ENCODE results near the gene INAFM1. TPM values are rescaled to one million over a fixed set of nuclear protein-coding genes. Genes with fewer than 3 reads are reported as not detected.

Gene INAFM1
- total and polyA plus RNA-seq, 9 of the 15 experiments (the other 6 are each of a cell fraction or from before 2014, with no cell fraction given): 0.71 to 30.9 (median 3.1) TPM

DNA sequence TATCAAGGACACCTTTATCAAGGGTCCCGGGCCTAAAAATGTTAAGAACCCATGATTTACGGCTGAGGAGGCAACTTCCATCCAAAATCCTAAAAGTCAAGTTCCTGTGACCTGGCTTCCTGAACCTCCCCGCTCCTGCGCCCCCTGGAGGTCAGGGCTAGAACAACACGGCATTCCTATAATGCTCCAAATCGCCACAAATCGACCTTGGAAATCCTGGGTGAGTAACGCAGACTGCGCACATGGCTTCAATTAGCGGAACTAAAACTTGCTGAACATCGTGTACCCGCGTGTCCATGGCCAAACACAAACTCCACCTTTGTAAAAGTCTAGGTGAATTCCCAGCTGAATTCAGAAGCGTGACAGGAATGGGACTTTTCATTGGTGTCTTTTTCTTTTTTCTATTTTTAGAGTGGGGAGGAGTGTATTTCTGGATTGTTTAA is 30.6 kb downstream of the INAFM1 start (continued):
- TF ChIP-seq EP400 (IDR thresholded peaks at IDR 0.05) (peak; percentile 72), FOXK2 (conservative IDR thresholded peaks at IDR 0.05 in 1 of 2, IDR thresholded peaks at IDR 0.05 in 1 of 2; ENCODE audit: low read depth in 2 of 2) (peak; percentile 52 to 63; a peak in 2 of 4 replicates), CC2D1A (IDR thresholded peaks at IDR 0.05) (no peak), RNF219 (CRISPR knock-in tag; IDR thresholded peaks at IDR 0.05) (no peak), VEZF1 (CRISPR knock-in tag; IDR thresholded peaks at IDR 0.05) (peak; percentile 13; the same call in 1 of the 2 replicates), TCF3 (CRISPR knock-in tag; IDR thresholded peaks at IDR 0.05) (no peak), MTA1 (IDR thresholded peaks at IDR 0.05; ENCODE audit: borderline replicate concordance) (peak; percentile 68; the same call in 1 of the 2 replicates), KDM2B (CRISPR knock-in tag; IDR thresholded peaks at IDR 0.05) (no peak), MAFG (tag; conservative IDR thresholded peaks at IDR 0.05) (0 out of 2 replicates have a peak, but pooled peaks have one; percentile 14), FOS (IDR thresholded peaks at IDR 0.05; ENCODE audit: extremely low read depth, insufficient read length) (no peak), ZNF766 (CRISPR knock-in tag; conservative IDR thresholded peaks at IDR 0.05) (0 out of 2 replicates have a peak, but pooled peaks have one; percentile 17), JUN (IDR thresholded peaks at IDR 0.05; ENCODE audit: borderline replicate concordance, low read depth, low read length) (0 out of 2 replicates have a peak, but pooled peaks have one; percentile 15), JUN (CRISPR knock-in tag; IDR thresholded peaks at IDR 0.05; ENCODE audit: borderline replicate concordance) (no peak), KHSRP (IDR thresholded peaks at IDR 0.05) (no peak), HMG20B (CRISPR knock-in tag; IDR thresholded peaks at IDR 0.05) (no peak), ZNF384 (IDR thresholded peaks at IDR 0.05; ENCODE audit: low read depth, low read length) (peak; percentile 32; the same call in 1 of the 2 replicates), JUND (IDR thresholded peaks at IDR 0.05; ENCODE audit: borderline replicate concordance, low read depth, low read length) (peak; percentile 43; the same call in 1 of the 2 replicates), JUND (tag; IDR thresholded peaks at IDR 0.05; ENCODE audit: borderline replicate concordance, low read depth, low read length) (peak; percentile 55; the same call in 1 of the 3 replicates), BRCA1 (IDR thresholded peaks at IDR 0.05) (no peak), BRCA1 (CRISPR knock-in tag; IDR thresholded peaks at IDR 0.05) (no peak), HMGN3 (IDR thresholded peaks at IDR 0.05; ENCODE audit: borderline replicate concordance, extremely low read depth, insufficient read length, low read depth, low read length) (no peak), ZKSCAN8 (CRISPR knock-in tag; IDR thresholded peaks at IDR 0.05) (no peak), NRF1 (conservative IDR thresholded peaks at IDR 0.05 in 1 of 2, IDR thresholded peaks at IDR 0.05 in 1 of 2) (peak; percentile 43 to 57; a peak in 3 of 4 replicates), RHOXF2B (CRISPR knock-in tag; conservative IDR thresholded peaks at IDR 0.05) (no peak), ARNT (IDR thresholded peaks at IDR 0.05) (0 out of 4 replicates have a peak, but pooled peaks of 1 of the 2 experiments have one; percentile 46), MTA3 (IDR thresholded peaks at IDR 0.05; ENCODE audit: borderline replicate concordance) (peak; percentile 42; the same call in 1 of the 2 replicates)
- TF ChIP-seq, protein P1, sequence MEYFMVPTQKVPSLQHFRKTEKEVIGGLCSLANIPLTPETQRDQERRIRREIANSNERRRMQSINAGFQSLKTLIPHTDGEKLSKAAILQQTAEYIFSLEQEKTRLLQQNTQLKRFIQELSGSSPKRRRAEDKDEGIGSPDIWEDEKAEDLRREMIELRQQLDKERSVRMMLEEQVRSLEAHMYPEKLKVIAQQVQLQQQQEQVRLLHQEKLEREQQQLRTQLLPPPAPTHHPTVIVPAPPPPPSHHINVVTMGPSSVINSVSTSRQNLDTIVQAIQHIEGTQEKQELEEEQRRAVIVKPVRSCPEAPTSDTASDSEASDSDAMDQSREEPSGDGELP (CRISPR knock-in tag; IDR thresholded peaks at IDR 0.05; ENCODE audit: borderline replicate concordance): 0 out of 2 replicates have a peak, but pooled peaks have one; percentile 23

Measured in K562 (cell line).